ENCODE data around the gene BBS7.

Gene BBS7

DNA sequence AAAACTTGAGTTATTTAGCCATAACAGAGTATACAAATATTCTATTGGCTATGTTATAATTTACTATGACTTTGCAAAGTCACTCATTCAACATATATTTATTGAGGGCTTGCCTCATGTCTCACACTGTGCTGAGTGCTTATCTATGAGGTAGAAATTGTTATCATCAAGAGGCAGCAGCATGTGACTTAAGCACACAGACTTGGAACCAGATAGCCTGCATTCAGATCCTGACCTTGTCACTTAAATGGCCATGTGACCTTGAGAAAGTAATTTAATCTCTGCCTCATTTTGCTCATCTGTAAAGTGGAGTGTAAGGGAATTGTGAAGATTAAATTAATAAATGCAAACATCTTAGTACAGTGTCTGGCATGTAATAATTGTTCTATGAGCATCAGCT is 79.3 kb downstream of the BBS7 start:
- Histone ChIP-seq H3K27ac (no peak overlapping the region), H3K27me3 (ENCODE audit: insufficient read depth, low read depth, severe bottlenecking) (no peaks in the 10 kb centered on the region), H3K9me3 (ENCODE audit: severe bottlenecking) (no peaks in the 10 kb centered on the region), H3K36me3 (no peaks in the 10 kb centered on the region), H3K4me3 (ENCODE audit: low read depth, low read length) (no peak overlapping the region)
- TF ChIP-seq, protein P1, sequence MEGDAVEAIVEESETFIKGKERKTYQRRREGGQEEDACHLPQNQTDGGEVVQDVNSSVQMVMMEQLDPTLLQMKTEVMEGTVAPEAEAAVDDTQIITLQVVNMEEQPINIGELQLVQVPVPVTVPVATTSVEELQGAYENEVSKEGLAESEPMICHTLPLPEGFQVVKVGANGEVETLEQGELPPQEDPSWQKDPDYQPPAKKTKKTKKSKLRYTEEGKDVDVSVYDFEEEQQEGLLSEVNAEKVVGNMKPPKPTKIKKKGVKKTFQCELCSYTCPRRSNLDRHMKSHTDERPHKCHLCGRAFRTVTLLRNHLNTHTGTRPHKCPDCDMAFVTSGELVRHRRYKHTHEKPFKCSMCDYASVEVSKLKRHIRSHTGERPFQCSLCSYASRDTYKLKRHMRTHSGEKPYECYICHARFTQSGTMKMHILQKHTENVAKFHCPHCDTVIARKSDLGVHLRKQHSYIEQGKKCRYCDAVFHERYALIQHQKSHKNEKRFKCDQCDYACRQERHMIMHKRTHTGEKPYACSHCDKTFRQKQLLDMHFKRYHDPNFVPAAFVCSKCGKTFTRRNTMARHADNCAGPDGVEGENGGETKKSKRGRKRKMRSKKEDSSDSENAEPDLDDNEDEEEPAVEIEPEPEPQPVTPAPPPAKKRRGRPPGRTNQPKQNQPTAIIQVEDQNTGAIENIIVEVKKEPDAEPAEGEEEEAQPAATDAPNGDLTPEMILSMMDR (IDR thresholded peaks at IDR 0.05; ENCODE audit: low read depth, low read length): no peak
- no peak for DNase-seq

DNA sequence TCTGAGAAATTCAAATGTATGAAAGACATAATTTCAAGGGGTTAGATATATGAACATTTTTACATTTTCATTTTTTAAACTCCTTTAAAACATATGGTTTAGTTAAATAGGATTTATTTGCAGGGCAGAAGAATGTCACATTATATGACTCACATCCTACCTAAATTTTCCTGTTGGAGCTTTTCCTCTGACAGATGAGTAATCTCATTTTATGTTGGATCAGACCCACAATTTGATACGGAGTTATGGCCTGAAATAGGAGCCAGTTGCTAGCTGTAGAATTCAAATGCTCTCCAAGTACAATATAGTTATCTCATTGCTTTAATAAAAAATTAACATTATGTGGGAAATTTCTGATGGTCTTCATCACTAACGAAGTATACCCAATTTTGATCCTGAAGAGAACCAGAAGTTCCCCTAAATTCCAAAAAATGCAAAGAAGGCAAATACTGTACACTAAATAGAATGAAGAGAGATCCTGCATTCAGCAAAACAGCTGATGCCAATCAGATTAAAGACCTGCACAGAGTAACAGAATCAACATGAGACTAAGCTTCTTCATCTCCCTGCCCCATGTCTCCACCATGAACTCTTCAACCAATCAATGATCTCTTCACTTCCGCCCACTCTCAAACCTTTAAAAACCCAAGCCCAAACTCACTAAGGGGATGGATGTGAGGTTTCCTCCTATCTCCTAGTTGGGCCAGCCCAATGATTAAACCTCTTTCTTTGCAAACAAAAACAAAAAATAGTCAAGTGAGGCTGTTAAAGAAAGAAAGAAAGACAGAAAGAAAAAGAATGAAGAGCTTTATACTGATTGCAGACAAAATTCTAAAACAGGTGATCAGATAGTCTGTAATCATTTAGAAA is 80.1 kb downstream of the BBS7 start:
- no peak for DNase-seq
- Histone ChIP-seq H3K4me3 (ENCODE audit: low read depth, low read length) (no peak overlapping the region), H3K27me3 (ENCODE audit: insufficient read depth, low read depth, severe bottlenecking) (no peaks in the 10 kb centered on the region), H3K36me3 (no peaks in the 10 kb centered on the region), H3K27ac (no peak overlapping the region), H3K9me3 (ENCODE audit: severe bottlenecking) (no peaks in the 10 kb centered on the region)
- TF ChIP-seq, protein P1 (IDR thresholded peaks at IDR 0.05; ENCODE audit: low read depth, low read length): no peak

DNA sequence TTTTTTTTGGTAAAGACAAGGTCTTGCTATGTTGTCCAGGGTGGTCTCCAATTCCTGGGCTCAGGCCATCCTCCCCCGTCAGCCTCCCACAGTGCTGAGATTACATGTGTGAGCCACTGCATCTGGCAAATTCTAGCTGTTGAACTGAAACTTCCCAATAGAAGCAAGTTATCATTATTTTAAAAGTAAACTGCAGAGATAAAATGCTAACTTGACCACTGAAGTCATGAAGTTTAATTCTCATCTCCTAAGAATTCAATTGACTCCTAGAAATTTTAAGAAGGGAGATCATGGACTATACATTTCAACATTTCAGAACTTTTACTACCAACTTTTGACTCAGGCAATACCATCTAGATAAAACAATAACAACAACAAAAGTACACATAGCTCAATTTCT is 80.8 kb downstream of the BBS7 start:
- H3K36me3 ChIP-seq: no peaks in the 10 kb centered on the region
- no peak for DNase-seq
- no peaks in the 10 kb centered on the region for H3K27me3 ChIP-seq (ENCODE audit: insufficient read depth, low read depth, severe bottlenecking)
- H3K9me3 ChIP-seq (ENCODE audit: severe bottlenecking): no peaks in the 10 kb centered on the region
- TF ChIP-seq, protein P1 (IDR thresholded peaks at IDR 0.05; ENCODE audit: low read depth, low read length): no peak
- H3K4me3 ChIP-seq (ENCODE audit: low read depth, low read length): no peak overlapping the region
- no peak overlapping the region for H3K27ac ChIP-seq

DNA sequence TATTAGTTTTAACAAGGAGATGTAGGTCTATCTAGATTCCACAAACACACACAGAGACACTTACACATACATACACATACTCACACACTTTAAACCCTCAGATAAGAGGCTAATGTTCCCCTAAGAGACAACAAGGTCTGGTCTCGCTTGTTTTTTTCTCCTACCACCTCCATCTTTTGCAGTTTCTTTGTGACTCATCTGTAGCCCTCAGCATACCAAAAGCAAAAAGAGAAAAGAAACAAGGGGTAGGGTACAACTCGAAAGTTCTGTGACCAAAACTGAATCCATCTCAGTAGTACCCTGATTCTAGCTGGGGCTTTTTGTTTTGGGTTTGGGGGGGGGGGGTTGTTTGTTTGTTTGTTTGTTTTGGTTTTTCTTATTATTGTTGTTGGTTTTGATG is 81.4 kb downstream of the BBS7 start:
- TF ChIP-seq, protein P1 (IDR thresholded peaks at IDR 0.05; ENCODE audit: low read depth, low read length): no peak
- DNase-seq: no peak
- H3K36me3 ChIP-seq: no peaks in the 10 kb centered on the region
- H3K4me3 ChIP-seq (ENCODE audit: low read depth, low read length): no peak overlapping the region
- H3K27me3 ChIP-seq (ENCODE audit: insufficient read depth, low read depth, severe bottlenecking): no peaks in the 10 kb centered on the region
- no peak overlapping the region for H3K27ac ChIP-seq
- no peaks in the 10 kb centered on the region for H3K9me3 ChIP-seq (ENCODE audit: severe bottlenecking)

DNA sequence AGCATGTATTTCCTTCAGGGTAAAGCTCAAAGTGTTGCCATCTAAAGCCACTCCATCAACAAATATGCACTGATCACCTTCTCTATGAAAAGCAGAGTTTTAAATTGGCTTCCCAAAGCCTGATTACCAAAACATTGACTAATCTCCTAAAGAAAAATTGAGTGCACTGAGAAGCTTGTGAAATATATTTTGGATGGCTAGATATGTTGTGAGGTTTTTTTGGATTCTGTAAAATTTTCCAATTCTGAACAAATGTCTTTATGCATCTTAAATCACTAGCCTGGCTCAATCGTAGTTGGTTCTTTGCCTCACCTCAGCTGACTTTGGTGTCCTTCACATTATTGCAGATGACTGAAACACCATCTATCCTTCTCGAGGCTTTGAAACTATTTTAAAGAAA is 84.1 kb downstream of the BBS7 start:
- Histone ChIP-seq H3K27ac (no peak overlapping the region), H3K36me3 (no peaks in the 10 kb centered on the region), H3K9me3 (ENCODE audit: severe bottlenecking) (no peaks in the 10 kb centered on the region), H3K27me3 (ENCODE audit: insufficient read depth, low read depth, severe bottlenecking) (no peaks in the 10 kb centered on the region), H3K4me3 (ENCODE audit: low read depth, low read length) (no peak overlapping the region)
- TF ChIP-seq, protein P1 (IDR thresholded peaks at IDR 0.05; ENCODE audit: low read depth, low read length): no peak
- DNase-seq: no peak

DNA sequence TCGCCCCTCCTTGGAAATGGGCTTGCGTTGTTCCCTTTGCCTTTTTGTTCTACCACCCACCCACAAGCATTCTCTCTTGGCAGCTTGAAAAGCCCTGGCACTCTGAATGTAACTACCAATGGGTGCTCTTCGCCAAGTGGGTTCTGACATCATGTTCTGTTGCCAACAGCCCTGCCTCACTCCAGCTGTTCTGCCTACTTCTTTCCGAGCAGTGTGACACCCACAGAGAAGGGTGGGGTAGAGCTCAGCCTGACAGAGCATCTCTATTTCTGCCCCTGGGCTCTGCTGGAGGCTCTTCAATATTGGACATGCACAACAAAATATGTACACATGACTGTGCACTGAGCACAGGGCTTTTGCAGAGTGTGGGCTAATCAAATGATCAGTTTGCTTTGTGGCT is 84.8 kb downstream of the BBS7 start:
- TF ChIP-seq, protein P1 (IDR thresholded peaks at IDR 0.05; ENCODE audit: low read depth, low read length): no peak
- no peak for DNase-seq
- H3K27ac ChIP-seq: no peak overlapping the region

More for the DNA sequence above, 84.8 kb downstream of the BBS7 start:
- no peaks in the 10 kb centered on the region for H3K9me3 ChIP-seq (ENCODE audit: severe bottlenecking)
- H3K27me3 ChIP-seq (ENCODE audit: insufficient read depth, low read depth, severe bottlenecking): no peaks in the 10 kb centered on the region
- H3K36me3 ChIP-seq: no peaks in the 10 kb centered on the region
- H3K4me3 ChIP-seq (ENCODE audit: low read depth, low read length): no peak overlapping the region
